NB4 (cell line): ENCODE results near the gene DNAL1.
A peak's percentile ranks its signal among the peaks of the same experiment; 100 is the strongest.

ENCODE experiments used
- DNase-seq: peaks from one replicate; pipeline ENCODE4 v3.0.0; 2010; ENCODE audit warnings: low read depth
- H3K4me3 ChIP-seq: one replicate; pipeline ENCODE4 v1.5.1; 2011; ENCODE audit warnings: mild to moderate bottlenecking, low read depth, low read length, moderate library complexity
- MYC ChIP-seq: IDR thresholded peaks from 2 replicates; pipeline ENCODE4 v1.6.1; 2011; ENCODE audit warnings: low read depth, low read length
- POLR2A ChIP-seq: IDR thresholded peaks from 2 replicates; pipeline ENCODE4 v1.6.1; 2011; ENCODE audit warnings: mild to moderate bottlenecking; ENCODE audit not compliant: insufficient read length; ENCODE audit errors: extremely low read depth
- TF ChIP-seq, protein P1 (sequence below): IDR thresholded peaks from one replicate; pipeline ENCODE4 v1.5.1; 2012; ENCODE audit warnings: low read depth, low read length
- TF ChIP-seq, protein P2 (sequence below): IDR thresholded peaks from 2 replicates; pipeline ENCODE4 v1.6.1; 2011; ENCODE audit warnings: low read depth, low read length

Gene DNAL1

DNA sequence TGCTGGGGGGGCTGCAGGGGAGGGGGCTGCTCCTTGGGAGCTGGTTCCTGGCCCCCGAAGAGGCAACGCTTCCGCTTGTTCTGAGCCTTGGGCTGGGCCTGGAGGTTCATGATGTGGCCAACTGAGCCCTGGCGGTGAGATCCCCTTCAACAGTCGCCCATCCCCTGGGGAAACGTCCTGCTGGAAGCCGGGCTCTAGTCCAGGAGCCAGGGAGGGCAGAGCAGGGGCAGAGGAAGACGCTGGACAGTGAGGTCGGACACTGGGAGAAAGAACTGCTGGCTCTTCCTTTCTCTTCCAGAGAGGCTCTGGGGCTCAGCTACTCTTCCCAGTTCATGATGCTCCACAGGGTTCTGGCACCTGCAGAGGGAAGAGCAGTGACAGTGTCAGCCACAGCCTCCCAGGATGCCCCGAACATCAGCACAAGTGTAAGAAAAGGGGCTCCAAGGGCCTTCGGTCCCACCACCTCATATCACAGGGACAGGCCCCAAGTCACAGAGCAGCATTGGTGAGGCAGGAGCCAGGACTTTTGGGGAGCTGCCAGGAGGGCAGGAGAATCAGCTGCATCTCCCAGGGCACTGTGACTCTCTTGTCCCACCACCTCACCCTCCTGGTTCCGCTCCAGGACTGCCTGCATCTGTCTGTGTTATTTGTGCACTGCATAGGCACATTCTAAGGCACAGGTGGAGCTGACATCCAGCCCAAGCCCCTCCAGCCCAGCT, 95.3 kb downstream of the DNAL1 start:
- no peak for TF ChIP-seq MYC
- TF ChIP-seq, protein P1, sequence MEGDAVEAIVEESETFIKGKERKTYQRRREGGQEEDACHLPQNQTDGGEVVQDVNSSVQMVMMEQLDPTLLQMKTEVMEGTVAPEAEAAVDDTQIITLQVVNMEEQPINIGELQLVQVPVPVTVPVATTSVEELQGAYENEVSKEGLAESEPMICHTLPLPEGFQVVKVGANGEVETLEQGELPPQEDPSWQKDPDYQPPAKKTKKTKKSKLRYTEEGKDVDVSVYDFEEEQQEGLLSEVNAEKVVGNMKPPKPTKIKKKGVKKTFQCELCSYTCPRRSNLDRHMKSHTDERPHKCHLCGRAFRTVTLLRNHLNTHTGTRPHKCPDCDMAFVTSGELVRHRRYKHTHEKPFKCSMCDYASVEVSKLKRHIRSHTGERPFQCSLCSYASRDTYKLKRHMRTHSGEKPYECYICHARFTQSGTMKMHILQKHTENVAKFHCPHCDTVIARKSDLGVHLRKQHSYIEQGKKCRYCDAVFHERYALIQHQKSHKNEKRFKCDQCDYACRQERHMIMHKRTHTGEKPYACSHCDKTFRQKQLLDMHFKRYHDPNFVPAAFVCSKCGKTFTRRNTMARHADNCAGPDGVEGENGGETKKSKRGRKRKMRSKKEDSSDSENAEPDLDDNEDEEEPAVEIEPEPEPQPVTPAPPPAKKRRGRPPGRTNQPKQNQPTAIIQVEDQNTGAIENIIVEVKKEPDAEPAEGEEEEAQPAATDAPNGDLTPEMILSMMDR: no peak
- TF ChIP-seq, protein P2, sequence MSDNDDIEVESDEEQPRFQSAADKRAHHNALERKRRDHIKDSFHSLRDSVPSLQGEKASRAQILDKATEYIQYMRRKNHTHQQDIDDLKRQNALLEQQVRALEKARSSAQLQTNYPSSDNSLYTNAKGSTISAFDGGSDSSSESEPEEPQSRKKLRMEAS: no peak
- no peak for TF ChIP-seq POLR2A
- no peak for DNase-seq
- no peak overlapping the region for H3K4me3 ChIP-seq

DNA sequence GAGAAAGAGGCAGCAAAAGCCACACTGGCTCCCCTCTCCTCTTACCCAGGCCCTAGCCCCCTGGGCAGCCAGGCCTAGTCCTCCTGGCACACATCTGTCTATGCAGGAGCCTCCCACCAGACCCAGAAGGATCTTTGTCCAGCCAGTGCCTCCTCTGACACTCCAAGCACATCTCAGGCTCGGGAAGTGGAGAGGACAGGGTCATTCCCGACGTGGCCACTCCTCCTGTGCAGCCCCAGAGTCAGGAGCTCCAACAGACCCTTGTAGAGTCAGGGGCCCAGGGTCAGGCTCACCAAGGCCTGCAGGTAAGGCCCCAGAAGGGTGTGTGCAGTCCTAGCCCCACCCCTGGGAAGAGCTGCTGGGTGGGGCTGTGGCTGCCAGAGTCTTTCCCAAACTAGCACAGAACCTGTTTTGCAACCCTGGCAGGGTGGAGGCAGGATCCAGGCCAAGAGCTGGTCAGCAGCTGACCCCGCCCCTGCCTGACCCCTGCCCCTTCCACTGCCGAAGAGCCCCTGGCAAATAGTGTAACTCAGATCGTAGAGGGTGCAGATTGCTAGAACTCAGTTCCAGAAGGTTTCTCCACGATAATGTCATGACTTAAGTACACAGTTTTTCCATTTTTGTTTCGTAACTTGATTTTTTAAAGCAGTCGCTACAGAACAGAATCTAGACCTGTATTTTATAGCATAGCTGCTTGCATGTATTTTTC, 96.0 kb downstream of the DNAL1 start:
- H3K4me3 ChIP-seq: peak overlapping the region; percentile 38
- TF ChIP-seq, protein P2: no peak
- TF ChIP-seq, protein P1: no peak
- TF ChIP-seq POLR2A: no peak
- no peak for TF ChIP-seq MYC
- DNase-seq: no peak

DNA sequence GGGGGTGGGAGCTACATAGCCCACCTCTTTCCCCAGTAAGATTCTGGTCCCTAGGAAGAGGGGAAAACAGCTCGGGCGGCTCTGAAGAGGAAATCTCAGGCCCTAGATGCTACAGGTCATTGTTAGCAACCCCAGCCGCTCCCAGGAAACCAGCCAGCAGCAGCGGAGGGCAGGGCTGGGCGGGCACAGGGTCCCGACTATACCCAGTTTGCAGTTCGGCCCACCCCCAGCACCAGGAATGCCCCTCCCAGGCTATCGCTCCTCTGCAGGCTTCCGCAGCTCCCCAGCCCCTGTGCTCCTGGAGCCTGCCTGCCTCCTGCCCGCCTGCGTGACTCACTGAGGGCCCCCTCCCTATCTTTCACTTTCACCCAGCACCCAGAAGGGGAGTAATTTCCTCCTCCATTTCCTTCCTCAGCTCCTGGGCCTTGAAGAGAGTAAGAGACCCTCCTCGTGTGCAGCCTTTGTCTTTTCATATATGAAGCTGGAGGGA, 96.6 kb downstream of the DNAL1 start:
- peak; percentile 98 for DNase-seq
- H3K4me3 ChIP-seq: peak overlapping the region; percentile 48
- TF ChIP-seq, protein P1: no peak
- TF ChIP-seq, protein P2: peak; percentile 38; the same call in 1 of the 2 replicates

DNA sequence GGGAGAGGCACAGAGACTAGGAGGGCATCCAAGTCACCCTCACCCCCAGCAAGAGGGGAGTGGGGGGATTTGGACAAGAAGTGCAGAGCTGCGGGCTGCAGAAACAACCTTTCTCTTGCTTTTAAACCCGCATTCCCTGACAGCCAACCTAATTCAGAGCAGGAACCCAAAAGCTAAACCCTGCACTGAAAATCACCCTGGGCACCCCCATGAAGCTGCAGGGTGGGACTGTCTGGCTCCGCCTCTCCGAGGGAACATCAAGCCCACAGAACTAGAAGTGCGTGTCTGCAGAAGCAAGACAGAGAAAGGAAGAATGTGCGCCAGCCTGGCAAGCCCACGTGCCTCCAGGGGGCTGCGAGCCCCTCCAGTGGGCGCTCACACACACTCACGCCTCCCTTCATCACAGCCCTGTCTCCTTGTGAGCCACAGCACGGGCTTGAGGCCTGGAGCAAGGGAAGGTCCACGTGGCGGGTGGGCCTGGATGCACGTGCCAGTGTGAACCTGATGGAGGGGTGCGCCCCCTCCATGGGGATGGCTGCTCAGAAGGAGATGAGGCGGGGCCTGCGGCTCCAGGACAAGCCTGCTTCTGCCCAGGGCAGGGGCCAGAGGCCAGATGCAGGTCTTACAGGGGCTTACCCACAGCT, 97.2 kb downstream of the DNAL1 start:
- TF ChIP-seq, protein P2: peak; percentile 89
- TF ChIP-seq POLR2A (peak; percentile 60), MYC (peak; percentile 86)
- TF ChIP-seq, protein P1: no peak
- peak; percentile 88 for DNase-seq
- peak overlapping the region; percentile 48 for H3K4me3 ChIP-seq

DNA sequence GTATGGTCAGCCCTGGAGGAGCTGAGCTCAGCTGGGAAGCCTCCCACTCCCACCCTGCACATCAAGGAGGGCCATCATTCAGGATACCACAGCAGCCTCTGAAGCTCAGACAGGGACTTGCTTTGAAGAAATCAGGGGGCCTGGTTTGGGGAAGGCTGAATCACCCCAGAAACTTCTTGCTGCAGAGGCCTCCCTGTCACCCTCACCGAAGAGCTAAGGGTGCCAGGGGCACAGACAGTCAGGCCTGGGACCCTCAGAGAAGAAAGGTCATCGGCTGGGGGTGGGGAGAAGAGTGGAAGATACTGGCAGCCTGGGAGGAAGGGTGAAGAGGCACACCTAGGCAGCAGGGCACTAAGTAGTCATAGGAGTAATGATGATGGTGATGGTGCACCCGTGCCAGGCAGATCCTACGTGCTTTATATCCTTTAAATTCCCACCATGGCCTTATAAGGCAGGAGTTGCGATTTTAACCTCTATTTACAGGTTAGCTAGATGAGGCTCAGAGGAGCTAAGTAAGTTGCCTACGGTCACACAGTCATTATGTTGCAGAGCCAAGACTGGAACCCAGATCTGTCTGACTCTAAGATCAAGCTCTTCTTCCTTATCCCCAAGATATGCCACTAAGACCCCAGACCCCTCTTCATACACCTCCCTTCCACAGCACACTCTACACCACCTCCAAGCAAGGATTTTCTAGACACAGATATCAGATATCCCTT, 97.9 kb downstream of the DNAL1 start:
- TF ChIP-seq, protein P1: no peak
- TF ChIP-seq POLR2A (no peak), MYC (no peak)
- TF ChIP-seq, protein P2: no peak
- H3K4me3 ChIP-seq: peak overlapping the region; percentile 48
- no peak for DNase-seq
